ENCODE measurements around the gene ZNF774.
"Not testable (repeated sequence)": the region's sequence is repeated elsewhere in the genome, so short reads cannot be mapped to it uniquely, and the experiment has no call there.

ZNF774 gene

GRCh38 chr15:90393040-90393439 lies 41.0 kb downstream of the ZNF774 start:
- no peak for DNase-seq

- no peak for DNase-seq
These were observed 42.0 kb downstream of the ZNF774 start for GRCh38 chr15:90394074-90394473.

GRCh38 chr15:90394748-90395442 lies 42.8 kb downstream of the ZNF774 start:
- DNase-seq = no peak

GRCh38 chr15:90396321-90396720 lies 44.2 kb downstream of the ZNF774 start:
- no peak for DNase-seq

GRCh38 chr15:90400005-90400758 lies 48.1 kb downstream of the ZNF774 start:
- DNase-seq = no peak

- peak; percentile 89 for DNase-seq
These were observed 48.8 kb downstream of the ZNF774 start for GRCh38 chr15:90400759-90401314.

- DNase-seq = no peak
These were observed 49.4 kb downstream of the ZNF774 start for GRCh38 chr15:90401495-90401894.

GRCh38 chr15:90402223-90402622 lies 50.1 kb downstream of the ZNF774 start:
- peak; percentile 87 for DNase-seq

GRCh38 chr15:90402767-90403166 lies 50.7 kb downstream of the ZNF774 start:
- no peak for DNase-seq

GRCh38 chr15:90405055-90405607 lies 53.0 kb downstream of the ZNF774 start:
- DNase-seq = no peak

- no peak for DNase-seq
These were observed 55.3 kb downstream of the ZNF774 start for GRCh38 chr15:90407336-90407735.

- DNase-seq = no peak
These were observed 55.8 kb downstream of the ZNF774 start for GRCh38 chr15:90407871-90408317.

GRCh38 chr15:90408657-90409056 lies 56.6 kb downstream of the ZNF774 start:
- DNase-seq = no peak

GRCh38 chr15:90409587-90409986 lies 57.5 kb downstream of the ZNF774 start:
- not testable (repeated sequence) for DNase-seq

- not testable (repeated sequence) for DNase-seq
These were observed 58.2 kb downstream of the ZNF774 start for GRCh38 chr15:90410316-90410715.

GRCh38 chr15:90411176-90411575 lies 59.1 kb downstream of the ZNF774 start:
- DNase-seq = no peak

All from fibroblast of skin of scalp (primary cell).